ENCODE data around the gene SLCO2A1. TPM values are rescaled to one million over a fixed set of nuclear protein-coding genes. Genes with fewer than 3 reads are reported as not detected.

SLCO2A1 gene
- total RNA-seq, 1 donor from 2014 or later = 234 TPM

DNA sequence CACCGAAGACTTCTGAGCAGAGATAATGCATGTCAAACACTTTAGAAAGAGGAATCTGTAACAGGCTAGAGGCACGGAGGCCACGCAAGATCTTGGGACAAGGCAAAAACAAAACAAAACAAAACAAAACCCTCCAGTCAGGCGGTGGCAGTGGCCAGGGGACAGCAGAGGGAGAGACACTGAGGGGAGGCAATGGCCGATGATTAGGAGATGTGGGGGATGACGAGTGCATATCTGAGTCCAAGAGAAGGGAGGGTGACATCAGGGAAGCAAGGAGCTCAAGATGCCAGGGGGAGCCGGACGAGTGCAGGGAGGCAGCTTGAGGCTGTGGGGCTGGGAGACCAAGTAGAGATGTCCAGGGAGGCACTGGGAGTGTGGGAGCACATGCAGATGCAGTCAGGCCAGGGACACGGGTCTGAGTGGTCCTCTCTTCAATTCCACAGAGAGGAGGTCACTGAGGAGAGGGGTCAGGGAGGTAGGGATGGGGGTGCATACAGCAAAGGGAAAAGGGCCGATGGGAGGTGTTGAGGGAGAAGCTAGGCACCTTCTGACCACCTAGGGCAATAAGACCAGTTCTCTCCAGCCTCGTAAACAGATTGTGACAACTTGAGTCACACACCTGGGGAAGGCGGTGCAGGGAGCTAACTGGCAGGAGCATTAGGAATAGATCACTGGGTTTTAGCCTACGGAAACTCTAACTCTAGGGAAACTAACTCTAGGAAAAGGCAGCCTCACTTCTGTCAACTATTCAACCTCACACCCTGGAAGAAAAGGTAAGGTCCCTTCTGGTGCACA, 29.6 kb downstream of the SLCO2A1 start:
- DNase-seq = no peak
- H3K4me3 ChIP-seq = no peak overlapping the region
- no peaks in the 10 kb centered on the region for H3K36me3 ChIP-seq
- H3K4me1 ChIP-seq = peaks cover 5% of the 10 kb centered on the region
- H3K9me3 ChIP-seq = no peaks in the 10 kb centered on the region
- ATAC-seq = no peak
- intact Hi-C loops (cut with DNase I) = no loop called here
- no peak for TF ChIP-seq CTCF (IDR thresholded peaks at IDR 0.05)
- no peaks in the 10 kb centered on the region for H3K27me3 ChIP-seq
- no peak overlapping the region for H3K27ac ChIP-seq

GRCh38 chr3:133998691-133999241, 31.0 kb downstream of the SLCO2A1 start:
- intact Hi-C loops (cut with DNase I) = no loop called here
- ATAC-seq = no peak
- no peak for DNase-seq
- no peaks in the 10 kb centered on the region for H3K36me3 ChIP-seq
- no peaks in the 10 kb centered on the region for H3K9me3 ChIP-seq
- H3K4me3 ChIP-seq = no peak overlapping the region
- no peaks in the 10 kb centered on the region for H3K27me3 ChIP-seq
- peaks cover 5% of the 10 kb centered on the region for H3K4me1 ChIP-seq
- H3K27ac ChIP-seq = no peak overlapping the region
- TF ChIP-seq CTCF (IDR thresholded peaks at IDR 0.05) = no peak

GRCh38 chr3:133997871-133998635, 31.7 kb downstream of the SLCO2A1 start:
- Histone ChIP-seq H3K27ac (no peak overlapping the region), H3K27me3 (no peaks in the 10 kb centered on the region), H3K9me3 (no peaks in the 10 kb centered on the region), H3K4me1 (peaks cover 4% of the 10 kb centered on the region), H3K36me3 (no peaks in the 10 kb centered on the region), H3K4me3 (no peak overlapping the region)
- DNase-seq (no peak), ATAC-seq (no peak)
- intact Hi-C loops (cut with DNase I) = no loop called here
- no peak for TF ChIP-seq CTCF (IDR thresholded peaks at IDR 0.05)

GRCh38 chr3:133996996-133997395, 32.7 kb downstream of the SLCO2A1 start:
- intact Hi-C loops (cut with DNase I) = no loop called here
- DNase-seq (no peak), ATAC-seq (no peak)
- peaks cover 5% of the 10 kb centered on the region for H3K4me1 ChIP-seq
- no peak for TF ChIP-seq CTCF (IDR thresholded peaks at IDR 0.05)
- no peaks in the 10 kb centered on the region for H3K27me3 ChIP-seq
- no peaks in the 10 kb centered on the region for H3K36me3 ChIP-seq
- no peak overlapping the region for H3K4me3 ChIP-seq
- no peak overlapping the region for H3K27ac ChIP-seq
- no peaks in the 10 kb centered on the region for H3K9me3 ChIP-seq

GRCh38 chr3:133996251-133996661, 33.5 kb downstream of the SLCO2A1 start:
- DNase-seq = no peak

More at GRCh38 chr3:133996251-133996661, 33.5 kb downstream of the SLCO2A1 start:
- Histone ChIP-seq H3K9me3 (no peaks in the 10 kb centered on the region), H3K4me3 (no peak overlapping the region), H3K36me3 (no peaks in the 10 kb centered on the region), H3K4me1 (peaks cover 6% of the 10 kb centered on the region), H3K27ac (no peak overlapping the region), H3K27me3 (no peaks in the 10 kb centered on the region)
- intact Hi-C loops (cut with DNase I) = no loop called here
- no peak for ATAC-seq
- TF ChIP-seq CTCF (IDR thresholded peaks at IDR 0.05) = no peak

All from upper lobe of right lung (tissue), 1 donor.